GM21786 (cell line): ENCODE measurements around the gene MEX3A.
"Not testable (repeated sequence)": the region's sequence is repeated elsewhere in the genome, so short reads cannot be mapped to it uniquely, and the experiment has no call there.

ENCODE experiments used
- ATAC-seq: cut with Tn5 transposase; IDR thresholded peaks from one replicate; pipeline ENCODE4 v1.9.1; 2021; ENCODE audit not compliant: unreplicated experiment

Gene MEX3A

DNA sequence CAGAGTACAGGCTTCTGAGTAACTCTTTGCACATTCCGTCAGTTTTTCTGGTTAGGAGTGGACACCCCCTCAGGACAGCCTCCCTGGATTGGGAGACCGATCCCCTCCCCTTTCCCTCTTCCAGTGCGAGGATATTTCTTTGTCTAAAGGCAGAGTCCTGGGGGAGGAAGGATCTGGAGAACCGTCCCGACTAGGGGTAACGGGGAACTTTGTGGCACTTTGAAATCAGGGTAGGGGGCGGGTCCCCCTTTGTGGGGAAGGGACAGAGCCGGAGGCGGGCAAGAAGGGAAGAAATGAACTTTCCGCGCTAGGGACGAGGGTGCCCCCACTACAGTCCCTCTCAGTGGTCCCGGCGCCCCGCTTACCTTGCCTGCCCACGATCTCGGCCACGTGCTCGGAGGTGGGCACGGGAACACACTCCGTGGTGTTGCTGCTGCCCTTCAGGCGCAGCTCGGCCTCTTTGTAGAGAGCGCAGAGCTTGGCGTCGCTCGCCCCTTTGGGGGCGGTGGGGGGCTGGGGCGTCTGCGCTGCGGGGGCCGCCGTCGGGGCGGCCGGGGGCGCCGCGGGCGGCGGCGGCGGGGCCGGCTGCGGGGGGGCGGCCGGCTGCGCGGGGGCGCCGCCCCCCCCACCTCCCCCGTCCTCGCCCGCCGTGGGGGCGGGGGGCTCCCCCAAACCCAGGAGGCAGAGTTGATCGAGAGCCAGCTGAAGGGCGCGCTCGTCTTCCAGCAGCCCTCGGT, 917 bp downstream of the MEX3A start:
- ATAC-seq, result no peak

DNA sequence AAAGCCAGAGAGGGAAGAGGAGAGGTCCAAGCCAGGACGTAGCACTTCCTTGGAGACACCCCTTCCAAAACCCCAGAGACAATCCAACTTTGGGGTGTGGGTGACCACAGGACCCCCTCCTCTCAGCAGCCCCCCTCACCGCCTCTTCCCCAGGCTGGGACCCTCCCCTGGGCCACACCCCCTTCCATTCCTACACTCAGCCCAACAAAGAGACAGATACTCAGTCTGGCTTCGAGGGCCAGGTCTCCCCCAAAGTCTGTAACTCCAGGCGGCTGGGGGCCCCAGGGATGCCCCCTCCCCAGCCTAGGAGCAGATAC, 1.4 kb downstream of the MEX3A start:
- no peak for ATAC-seq

DNA sequence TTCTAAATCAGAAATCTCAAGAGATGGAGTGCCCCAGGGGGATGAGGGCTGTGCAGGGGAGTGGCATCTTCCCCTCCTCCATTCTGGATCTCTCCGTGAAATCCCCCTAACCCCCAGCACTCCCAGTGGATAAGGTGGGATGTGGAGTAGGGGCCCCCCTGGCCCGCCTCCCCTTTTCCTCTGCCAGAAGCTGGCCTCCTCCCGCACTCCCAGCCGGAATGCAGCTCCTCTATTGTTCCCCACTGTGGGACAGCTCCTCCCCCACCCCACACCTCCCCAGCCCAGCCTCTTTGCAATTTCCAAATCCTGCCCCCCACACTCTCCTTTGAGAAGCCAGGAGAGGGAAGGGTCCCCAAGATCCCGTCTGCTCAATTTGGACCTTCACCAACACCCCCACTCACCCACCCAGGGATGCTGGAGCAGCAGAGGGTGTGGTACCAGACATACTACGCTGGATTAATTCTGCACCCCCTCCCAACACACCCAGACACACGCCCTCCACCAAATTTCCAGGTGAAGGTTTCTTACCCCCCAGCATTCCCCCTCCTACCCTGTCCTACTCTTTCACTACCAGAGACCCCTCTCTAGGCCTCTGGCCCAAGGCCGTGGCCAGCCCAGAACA, 1.9 kb downstream of the MEX3A start:
- no peak for ATAC-seq

DNA sequence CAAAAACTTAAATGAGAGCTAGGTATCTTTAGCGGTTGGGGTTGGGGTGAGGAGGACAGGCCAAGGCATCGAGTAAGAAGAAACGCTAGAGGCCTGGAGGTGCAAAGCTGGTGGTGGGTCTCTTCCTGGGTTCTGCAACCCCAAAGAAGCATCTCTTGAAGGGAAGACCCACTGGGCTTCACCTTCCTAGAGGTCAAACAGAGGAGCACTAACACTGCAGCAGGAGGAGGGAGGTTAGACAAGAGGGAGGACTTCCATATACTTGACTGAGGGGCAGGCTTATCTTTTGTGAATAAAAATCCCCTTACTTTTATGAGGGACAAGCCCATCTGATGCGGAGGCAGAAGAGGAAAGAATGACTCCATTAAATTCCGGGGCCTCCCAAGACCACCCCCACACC, 2.5 kb downstream of the MEX3A start:
- no peak for ATAC-seq

DNA sequence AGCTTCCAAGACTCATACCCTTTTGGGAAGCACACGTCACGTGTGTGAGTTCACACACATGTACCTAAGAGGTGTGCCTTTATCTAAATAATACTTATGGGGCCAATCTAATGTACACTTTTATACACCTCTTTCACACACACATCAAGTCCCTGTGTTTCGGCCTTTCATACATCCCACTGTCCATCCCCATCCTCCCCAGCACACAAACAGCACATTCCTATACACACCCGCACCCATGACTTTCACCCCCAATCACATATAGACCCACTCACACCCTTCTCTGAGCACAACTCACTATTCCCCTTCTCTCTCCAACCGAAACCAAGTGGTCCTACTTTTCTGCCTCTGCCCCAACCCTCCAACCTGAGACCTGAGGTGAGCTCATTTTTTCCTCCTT, 3.5 kb downstream of the MEX3A start:
- ATAC-seq, result no peak

DNA sequence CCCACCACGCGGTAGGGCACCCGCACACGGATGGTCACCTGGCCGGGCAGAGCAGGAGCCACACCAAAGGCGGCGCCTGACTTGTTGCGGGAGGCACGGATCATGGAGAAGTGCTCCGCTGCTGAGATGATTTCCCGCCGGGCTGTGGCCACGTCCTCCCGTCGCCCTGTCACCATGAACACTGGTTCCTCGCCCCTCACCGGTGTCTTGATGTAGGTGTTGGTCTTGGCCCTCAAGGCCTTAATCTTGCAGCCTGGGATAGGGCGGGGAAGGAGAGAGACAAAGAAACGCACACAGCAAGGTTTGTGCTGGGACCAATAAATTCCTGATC, 4.9 kb downstream of the MEX3A start:
- no peak for ATAC-seq

DNA sequence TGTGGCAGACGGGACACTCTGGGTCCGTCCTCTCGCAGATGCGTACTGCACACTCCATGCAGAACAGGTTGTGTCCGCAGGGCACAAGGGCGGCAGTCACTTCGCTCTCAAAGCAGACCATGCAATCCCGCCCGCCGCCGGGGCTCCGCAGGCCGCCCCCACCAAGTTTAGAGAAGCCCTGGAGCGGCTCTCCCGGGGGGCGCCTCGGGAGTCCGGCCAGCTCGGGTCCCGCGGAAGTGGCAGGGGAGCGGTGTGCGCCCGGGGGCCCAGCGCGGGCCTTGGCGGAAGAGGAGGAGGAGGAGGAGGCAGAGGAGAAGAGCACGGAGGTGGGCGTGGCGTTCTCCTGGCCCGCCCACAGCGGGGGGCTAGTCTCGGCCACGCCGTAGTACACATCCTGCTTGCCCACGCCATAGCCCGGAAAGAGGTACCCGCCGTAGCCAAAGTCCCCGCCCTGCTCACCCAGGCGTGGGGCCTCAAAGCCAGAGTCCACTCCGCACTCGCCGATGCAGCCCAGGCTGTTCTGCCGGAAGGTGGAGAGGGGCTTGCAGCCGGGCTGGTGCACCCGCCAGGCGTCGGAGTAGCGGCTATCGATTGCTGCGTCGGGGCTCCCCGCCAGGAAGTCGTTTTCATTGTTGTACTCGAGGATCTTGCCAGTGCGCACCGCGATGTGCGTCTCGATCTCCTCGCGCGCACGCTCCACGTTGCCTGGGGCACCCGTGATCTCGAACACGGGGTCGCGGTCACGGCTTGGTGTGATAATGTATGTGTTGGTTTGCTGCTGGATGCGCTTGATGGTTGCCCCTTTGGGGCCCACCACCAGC, 5.4 kb downstream of the MEX3A start:
- peak; percentile 64 for ATAC-seq

DNA sequence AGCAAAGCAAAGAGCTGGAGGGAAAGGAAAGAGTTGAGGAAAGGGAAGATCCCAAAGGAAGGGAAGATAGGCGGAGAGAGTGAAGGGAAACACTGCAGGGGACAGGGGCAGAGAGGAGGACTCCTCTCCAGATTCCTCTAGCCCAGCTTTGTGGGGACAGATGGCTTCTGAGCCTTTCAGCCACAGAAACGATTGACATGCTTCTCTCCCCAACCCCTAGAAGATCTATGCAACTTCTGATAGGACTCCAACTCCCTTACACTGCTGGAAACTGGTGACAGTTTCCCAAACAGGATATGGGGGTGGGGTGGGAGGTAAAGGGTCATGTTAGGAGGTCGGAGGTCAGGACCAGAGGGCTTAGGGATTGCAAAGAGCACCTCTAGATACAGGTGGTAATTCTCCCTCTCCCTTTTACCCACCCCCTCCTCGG, 6.5 kb downstream of the MEX3A start:
- ATAC-seq, result no peak

DNA sequence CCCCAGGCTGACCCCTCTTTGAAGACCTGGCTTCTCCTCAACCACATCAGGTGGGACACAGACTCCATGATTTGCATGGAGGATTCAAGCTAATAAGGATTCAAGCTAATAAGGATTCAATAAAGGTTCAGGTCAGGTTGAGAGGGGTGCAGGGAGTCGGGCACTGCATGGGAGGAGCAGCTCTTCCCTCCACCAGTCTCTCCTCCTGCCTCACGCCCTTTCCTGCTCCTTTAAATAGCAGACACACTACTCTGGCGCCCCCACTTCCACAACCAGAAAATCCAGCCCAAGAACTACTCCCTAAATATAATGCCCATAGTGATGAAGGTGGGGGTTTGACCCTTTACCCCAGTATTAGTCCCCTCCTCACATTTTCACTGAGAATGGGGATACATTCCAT, 7.1 kb downstream of the MEX3A start:
- no peak for ATAC-seq

DNA sequence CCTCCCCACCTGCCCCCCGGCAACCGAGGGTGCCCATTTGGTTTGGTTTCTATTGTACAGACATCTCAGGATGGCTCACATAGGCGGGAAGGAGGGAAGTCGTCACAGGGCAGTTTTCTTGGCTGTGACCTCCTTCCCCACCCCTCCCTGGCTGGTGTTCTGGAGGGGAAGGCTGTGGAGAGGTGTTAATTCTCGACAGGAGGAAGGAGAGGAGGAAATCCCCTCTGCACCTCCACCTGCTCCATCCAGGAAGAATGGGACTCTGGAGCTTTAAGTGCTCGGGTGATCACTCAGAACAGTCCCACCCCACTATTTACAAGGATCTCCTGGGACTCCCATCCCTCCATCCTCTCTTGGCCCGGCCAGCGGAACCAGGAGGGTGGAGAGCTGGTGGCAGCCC, 7.6 kb downstream of the MEX3A start:
- no peak for ATAC-seq

DNA sequence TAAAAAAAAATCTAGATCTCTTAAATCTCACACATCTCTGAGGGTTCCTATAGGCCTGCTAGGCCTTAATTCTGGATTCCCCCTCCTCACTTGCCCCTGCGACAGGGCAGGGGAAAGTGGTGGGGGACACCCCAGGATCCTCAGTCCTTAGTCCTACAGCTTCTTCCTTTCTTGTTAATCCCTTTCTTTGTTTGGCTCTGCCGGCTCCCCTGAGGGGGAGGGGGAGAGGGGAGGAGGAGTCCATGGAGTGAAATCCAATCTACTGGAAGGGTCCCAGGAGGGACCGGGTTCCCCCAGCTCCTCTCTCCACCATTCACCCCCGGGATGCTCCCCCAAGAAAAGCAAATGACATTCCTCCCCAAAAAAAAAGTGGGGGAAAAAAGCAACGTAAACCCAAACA, 8.5 kb downstream of the MEX3A start:
- no peak for ATAC-seq

DNA sequence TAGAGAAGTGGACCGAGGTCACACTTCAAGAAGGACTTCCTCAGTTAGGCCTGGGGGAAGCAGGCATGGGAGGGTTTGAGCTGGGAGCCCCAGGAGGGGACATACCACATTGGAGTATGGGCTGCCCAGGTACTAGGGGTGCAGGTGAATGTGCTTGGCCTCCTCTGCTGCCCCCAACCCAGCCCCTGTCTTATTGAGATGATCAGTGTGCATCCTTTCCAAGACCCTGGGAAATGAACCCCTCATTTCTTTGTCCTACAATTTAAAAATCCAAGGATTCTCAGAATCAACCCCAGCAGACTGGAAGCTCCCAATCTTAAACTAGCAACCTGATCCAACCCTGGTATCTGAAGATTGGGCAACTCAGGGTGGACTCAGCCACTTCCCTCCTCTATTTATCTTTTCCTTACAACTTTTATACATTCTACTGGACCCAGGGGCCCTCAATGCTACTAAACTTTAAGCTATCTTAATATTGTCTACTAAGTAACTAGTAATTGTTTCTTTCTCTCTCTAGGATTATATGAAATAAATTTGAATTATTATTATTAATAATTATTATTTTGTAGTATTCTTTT, 9.1 kb downstream of the MEX3A start:
- no peak for ATAC-seq

DNA sequence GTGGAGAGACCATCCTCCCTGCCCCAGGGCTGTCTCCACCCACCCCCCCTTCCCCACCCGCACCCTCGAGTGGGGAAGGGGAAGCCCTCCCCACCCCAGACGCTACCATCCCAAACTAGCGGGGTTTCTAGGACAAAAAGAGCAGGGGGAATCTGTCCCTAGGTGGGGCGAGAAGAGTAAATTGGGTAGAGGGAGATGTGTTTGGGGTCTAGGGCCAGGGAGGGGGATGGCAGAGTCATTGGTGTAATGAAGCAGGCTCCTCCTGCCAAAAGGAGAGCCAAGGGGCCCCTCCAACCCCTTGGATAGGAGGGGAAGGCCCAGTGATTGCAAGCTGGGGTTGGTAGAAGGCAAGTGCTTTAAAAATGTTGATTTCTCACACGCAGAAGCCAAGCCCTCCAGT, 10.0 kb downstream of the MEX3A start:
- no peak for ATAC-seq

DNA sequence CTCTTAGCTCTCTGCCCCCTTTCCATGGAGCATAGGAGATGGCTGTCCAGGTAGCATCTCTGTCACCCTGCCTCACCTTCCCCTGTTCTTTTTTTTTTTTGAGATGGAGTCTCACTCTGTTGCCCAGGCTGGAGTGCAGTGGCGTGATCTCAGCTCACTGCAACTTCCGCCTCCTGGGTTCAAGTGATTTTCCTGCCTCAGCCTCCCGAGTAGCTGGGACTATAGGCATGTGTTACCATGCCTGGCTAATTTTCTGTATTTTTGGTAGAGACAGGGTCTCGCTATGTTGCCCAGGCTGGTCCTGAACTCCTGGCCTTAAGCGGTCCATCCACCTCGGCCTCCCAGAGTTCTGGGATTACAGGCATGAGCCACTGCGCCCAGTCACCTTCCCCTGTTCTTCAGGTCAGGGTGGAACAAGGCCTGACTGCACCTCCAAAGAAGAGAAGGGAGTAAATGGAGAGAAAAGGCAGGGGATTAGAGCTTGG, 10.9 kb downstream of the MEX3A start:
- ATAC-seq, result not testable (repeated sequence)

DNA sequence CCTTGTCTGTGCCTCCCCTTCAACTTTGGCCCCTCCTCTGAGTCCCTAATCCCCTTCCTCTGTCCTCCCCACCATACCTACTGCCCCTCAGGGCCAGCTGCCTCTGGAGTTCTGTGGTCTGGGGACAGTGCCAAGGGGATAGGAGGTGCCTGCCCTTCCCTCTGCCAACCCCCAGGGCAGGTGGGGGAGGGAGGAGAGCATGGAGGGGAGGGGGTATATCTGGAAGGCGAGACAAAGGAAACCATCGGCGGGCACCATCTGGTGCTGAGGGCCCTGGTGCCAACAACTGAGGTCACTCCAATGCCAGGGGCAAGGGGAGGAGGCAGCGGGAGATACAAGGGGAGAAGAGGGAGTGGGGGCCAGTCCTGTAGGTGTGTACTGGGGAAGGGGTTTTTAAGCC, 11.7 kb downstream of the MEX3A start:
- ATAC-seq, result no peak

DNA sequence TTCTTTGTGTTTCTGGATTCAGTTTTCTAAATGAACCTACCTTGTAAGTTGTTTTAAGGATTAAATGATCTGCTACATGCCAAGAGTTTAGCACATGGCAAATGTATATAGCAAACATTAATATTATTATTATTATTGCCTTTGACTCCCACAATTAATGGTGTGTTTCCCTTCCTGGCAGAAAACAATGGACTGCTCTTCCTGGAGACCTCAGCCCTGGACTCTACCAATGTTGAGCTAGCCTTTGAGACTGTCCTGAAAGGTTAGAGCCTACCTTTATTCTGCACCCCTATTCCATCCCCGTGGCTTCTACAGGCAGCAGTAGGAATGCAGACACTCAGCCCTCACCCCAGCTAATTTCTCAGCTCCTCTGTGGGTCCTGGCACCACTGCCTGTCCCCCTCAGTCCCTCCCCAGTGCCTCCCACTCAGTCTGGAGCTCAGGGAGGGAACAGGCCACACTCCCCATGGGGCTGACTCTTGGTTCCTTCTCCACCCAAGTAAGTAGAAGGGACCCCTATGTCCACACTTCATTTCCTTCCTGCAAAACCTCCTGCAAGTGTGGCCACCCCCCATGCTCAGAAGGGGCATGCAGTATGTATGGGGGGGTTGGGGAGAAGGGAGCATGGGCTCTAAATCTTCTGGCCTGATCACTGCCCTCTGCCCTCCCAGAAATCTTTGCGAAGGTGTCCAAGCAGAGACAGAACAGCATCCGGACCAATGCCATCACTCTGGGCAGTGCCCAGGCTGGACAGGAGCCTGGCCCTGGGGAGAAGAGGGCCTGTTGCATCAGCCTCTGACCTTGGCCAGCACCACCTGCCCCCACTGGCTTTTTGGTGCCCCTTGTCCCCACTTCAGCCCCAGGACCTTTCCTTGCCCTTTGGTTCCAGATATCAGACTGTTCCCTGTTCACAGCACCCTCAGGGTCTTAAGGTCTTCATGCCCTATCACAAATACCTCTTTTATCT, 12.5 kb downstream of the MEX3A start:
- ATAC-seq, result no peak

DNA sequence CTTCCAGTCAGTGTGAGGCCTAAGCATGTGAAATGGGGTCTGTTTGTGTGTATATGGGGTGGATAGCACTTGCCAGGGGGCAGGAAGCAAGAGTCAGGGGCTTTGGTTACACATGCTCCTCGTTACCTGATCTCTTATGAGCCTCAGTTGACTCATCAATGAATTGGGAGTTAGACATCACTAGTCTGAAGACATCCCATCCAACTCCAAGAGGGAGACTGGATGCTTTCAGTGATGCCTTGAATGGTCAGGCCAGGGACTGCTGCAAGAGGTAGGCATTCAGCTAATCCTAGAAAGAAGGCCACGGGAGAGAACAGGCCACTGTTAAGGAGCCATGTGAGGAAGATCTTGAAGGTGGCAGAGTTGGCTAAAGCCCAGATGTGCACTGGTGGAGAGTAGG, 15.0 kb downstream of the MEX3A start:
- ATAC-seq, result no peak

DNA sequence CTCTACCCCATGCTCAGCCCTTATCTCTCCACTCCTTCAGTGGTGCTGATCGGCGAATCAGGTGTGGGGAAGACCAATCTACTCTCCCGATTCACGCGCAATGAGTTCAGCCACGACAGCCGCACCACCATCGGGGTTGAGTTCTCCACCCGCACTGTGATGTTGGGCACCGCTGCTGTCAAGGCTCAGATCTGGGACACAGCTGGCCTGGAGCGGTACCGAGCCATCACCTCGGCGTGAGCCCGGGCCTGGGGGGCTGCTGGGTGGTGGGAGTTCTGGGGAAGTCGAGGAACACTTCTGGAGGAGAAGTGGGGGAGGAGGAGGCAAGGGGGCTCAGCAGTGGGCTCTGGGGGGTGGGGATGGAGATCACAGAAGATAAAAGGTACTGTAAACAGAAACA, 16.4 kb downstream of the MEX3A start:
- no peak for ATAC-seq

DNA sequence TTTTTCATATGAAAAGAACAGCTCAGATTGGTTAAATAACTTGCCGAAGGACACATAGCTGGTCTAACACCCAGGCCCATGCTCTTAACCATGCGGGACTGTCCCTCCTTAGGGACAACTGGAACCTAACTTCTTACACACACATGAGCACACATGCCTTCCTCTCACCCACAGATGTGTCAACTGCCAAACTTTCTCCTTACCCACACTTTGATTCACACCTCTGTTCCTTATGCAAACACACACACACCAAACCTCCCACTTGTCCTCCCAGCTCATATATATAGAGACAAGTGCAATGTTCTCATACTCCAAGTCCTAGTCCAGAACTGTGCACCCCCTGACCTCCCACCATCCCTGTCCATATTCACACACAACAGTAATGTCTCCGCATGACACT, 17.1 kb downstream of the MEX3A start:
- no peak for ATAC-seq

DNA sequence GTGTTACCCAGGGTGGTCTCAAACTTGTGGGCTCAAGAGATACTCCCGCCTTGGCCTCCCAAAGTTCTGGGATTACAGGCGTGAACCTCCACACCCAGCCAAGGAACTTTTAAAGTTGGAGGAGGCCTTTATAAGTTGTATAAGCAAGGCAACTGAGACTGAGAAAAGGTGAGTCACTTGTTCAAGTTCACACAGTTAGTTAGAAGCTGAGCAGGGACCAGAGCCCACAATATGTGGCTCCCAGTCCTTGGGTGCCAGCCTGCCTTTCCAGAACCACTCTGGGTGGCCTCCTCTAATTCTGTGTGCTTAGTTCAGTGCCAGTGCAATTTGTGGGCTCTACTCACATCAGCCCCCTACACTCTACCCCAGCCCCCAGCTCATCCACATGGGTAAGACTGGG, 17.6 kb downstream of the MEX3A start:
- ATAC-seq, result no peak

DNA sequence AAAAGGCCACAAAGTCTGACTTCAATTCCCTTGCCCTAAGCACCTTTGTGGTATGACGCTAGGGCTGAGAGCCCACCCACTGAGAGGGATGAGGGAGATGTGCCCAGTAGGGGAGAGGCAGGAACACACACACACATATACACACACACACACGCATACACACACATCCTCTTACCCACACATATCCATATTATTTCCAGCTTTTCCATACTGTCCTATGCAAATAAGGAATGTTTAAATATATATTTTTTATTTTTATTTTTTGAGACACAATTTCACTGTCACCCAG, 18.3 kb downstream of the MEX3A start:
- no peak for ATAC-seq
